ENCODE results near the gene PMEPA1.

Gene PMEPA1

DNA sequence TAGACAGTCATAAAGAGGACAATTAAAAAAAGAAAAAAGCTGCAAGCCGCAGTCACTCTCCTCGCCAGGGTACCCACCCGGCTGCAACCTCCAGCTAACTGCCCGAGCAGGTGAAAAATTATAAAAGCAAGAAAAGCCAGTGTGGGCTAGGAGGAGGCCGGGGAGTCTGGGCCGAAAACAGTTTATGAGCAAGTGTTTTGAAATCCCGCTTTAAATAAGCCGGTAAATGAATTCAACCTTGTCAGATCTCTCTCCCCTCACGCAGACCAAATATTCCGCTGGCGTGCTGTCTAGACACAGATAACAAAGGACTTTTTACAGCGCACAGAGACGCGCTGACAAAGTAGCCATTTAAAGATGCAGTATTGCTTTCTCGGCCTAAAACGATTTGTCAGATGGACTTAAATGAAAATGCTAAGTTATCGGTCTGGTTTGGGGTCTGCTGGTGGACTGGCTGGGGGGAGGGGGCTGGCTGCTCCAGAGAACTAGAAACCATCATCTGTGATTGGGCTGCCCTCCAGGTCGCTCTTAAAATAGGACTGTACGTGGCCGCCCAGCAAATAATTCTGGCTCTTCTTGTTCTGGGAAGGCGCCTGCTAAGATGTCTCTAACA lies 24.6 kb downstream of the PMEPA1 start:
- DNase-seq: no peak
- H3K36me3 Mint-ChIP-seq (ENCODE audit: low read depth): no peaks in the 10 kb centered on the region
- H3K4me3 Mint-ChIP-seq: peak overlapping the region; percentile 43
- no peaks in the 10 kb centered on the region for H3K9me3 Mint-ChIP-seq
- peaks cover 7% of the 10 kb centered on the region for H3K27me3 Mint-ChIP-seq (ENCODE audit: low read depth, poor library complexity)
- no peak for TF ChIP-seq CTCF (IDR thresholded peaks at IDR 0.05)
- no peak overlapping the region for H3K27ac Mint-ChIP-seq
- peaks cover 90% of the 10 kb centered on the region for H3K4me1 Mint-ChIP-seq

DNA sequence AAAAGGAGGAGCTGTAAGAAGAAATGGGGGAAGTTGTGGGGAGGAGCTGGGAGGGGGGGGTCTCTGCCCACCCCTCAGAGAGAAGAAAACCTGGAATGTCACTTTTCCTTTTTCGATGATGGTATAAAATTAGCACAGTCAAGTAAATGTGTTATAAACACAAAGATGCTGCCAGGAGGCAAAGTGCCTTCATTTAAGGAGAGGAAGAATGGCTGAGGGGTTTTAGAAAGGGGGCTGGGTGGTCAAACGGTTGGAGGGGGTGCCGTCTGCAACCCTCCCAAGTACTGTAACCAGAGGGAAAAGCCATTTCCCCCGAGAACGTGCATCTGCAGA lies 25.0 kb downstream of the PMEPA1 start:
- DNase-seq: no peak
- Mint-ChIP-seq H3K4me1 (peaks cover 95% of the 10 kb centered on the region), H3K27me3 (ENCODE audit: low read depth, poor library complexity) (peaks cover 7% of the 10 kb centered on the region), H3K9me3 (no peaks in the 10 kb centered on the region), H3K27ac (no peak overlapping the region), H3K4me3 (peak overlapping the region; percentile 43), H3K36me3 (ENCODE audit: low read depth) (no peaks in the 10 kb centered on the region)
- no peak for TF ChIP-seq CTCF (IDR thresholded peaks at IDR 0.05)

DNA sequence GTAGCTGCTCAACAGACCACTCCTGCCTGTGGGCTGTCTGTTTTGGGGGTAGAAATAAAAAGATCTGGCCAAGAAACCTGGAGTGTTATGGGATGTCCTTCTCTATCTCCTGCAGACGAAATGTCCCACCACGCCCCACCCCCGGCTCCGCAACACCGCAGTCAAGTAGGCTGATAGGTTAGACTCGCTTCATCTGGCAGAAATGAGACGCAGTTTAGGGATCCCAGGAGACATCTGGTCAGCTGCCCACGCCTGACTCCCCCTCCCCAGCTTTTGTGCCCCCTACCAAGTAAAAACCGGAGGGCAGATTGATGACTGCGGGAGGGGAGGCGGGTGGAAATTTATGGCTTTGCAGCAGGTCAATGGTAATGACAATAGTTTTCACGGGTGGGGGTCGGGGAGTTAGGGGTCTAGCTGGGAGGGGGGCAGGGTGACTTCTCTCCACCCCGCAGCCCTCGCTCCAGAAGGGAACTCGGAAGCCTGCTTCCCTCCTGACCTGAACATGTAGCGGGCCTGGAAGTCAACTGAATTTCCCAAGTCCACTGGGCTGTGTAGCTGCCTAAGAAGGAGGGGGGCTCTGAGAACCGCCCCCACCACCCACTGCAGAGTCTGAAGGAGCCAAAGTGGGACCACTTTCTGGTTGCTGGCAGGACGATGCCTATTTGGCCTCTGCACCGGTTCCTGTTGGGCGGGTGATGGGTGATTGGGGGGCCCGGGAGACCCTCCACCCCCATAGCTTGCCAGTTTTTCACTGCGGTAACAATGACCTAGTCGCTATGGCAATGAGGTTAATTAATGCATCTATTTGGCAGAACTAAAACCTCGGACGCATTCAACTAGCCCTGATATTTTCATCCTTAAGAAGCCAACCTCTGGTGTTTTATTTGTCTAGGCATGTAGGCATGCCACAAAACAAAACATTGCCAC lies 25.7 kb downstream of the PMEPA1 start:
- H3K27me3 Mint-ChIP-seq (ENCODE audit: low read depth, poor library complexity): peaks cover 7% of the 10 kb centered on the region
- H3K4me3 Mint-ChIP-seq: peak overlapping the region; percentile 43
- TF ChIP-seq CTCF (IDR thresholded peaks at IDR 0.05): no peak
- no peaks in the 10 kb centered on the region for H3K36me3 Mint-ChIP-seq (ENCODE audit: low read depth)
- peaks cover 94% of the 10 kb centered on the region for H3K4me1 Mint-ChIP-seq
- H3K27ac Mint-ChIP-seq: peak overlapping the region; percentile 5
- peak; percentile 61 for DNase-seq
- no peaks in the 10 kb centered on the region for H3K9me3 Mint-ChIP-seq

DNA sequence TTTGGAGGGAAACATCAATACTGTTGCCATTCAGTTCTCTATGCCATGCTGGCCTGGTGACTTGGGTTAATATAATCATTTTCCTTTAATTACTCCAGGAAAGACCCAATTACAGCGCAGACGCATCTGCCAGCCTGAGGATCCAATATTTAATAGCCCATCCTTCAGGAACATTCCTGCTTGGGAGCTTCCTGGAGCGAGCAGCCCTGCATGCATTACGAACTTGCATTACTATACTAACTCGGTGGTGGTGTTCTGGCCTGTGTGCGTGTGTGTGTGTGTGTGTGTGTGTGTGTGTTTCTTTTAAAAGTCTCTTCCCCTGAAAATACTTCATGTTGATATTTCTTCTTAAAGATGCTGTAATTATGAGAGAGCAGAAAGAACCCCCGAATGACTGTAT lies 26.5 kb downstream of the PMEPA1 start:
- Mint-ChIP-seq H3K4me1 (peaks cover 98% of the 10 kb centered on the region), H3K9me3 (no peaks in the 10 kb centered on the region), H3K27ac (peak overlapping the region; percentile 40), H3K27me3 (ENCODE audit: low read depth, poor library complexity) (peaks cover 15% of the 10 kb centered on the region), H3K36me3 (ENCODE audit: low read depth) (no peaks in the 10 kb centered on the region), H3K4me3 (peak overlapping the region; percentile 43)
- DNase-seq: no peak
- no peak for TF ChIP-seq CTCF (IDR thresholded peaks at IDR 0.05)

DNA sequence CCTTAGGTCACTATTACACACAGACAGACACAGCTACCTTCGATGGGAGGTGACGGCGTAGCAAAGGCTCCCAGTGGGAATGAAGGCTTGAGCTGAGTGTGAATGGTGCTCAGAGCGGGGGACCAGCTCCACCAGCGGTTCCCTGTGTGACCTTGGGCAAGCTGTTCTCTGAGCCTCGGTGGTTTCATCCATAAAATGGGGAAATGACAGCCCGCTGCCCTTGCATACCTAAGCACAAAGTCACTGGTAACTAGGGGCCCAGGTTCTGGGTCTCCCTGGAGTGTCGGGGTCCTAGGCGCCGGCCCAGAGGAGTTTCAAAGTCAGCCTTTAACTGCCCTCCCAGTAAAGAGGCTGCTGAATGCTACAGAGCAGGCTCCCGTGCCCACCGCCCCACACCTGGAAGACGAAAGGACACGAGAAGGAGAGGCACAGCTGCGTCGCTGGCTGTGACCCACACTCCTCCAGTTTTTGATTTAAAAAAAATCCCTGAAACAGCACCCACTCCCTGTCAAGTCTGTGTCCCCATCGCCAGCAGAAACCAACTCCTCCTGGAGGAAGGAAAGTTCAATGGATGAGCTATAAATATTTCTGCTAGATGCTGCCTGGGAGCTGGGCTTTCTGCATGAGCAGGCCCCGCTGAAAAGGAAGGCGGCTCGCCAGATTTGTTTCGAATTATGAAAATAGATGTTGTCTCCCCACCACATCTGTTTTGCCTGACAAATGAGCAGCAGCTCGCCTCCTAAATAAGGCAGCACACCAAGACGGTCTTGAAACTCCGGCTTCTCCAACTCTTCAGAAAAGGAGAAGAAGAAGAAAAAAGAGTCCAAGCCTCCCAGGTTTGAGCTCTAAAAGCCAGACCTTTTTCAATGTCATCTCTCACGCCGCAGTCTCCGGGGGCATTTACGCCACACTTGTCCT lies 27.4 kb downstream of the PMEPA1 start:
- Mint-ChIP-seq H3K27me3 (ENCODE audit: low read depth, poor library complexity) (peaks cover 17% of the 10 kb centered on the region), H3K4me3 (peak overlapping the region; percentile 43), H3K9me3 (no peaks in the 10 kb centered on the region), H3K27ac (peak overlapping the region; percentile 40), H3K36me3 (ENCODE audit: low read depth) (no peaks in the 10 kb centered on the region), H3K4me1 (peaks cover 97% of the 10 kb centered on the region)
- TF ChIP-seq CTCF (IDR thresholded peaks at IDR 0.05): no peak
- DNase-seq: no peak
